HG02884 (cell line): Measurements from ENCODE around the gene SERPINB11.
"Not testable (repeated sequence)": the region's sequence is repeated elsewhere in the genome, so short reads cannot be mapped to it uniquely, and the experiment has no call there.

ENCODE experiments used
- ATAC-seq: cut with Tn5 transposase; IDR thresholded peaks from one replicate; pipeline ENCODE4 v1.9.1; 2021; ENCODE audit warnings: mild to moderate bottlenecking, moderate library complexity; ENCODE audit not compliant: unreplicated experiment

Gene SERPINB11

GRCh38 chr18:63725682-63726480 is 23.1 kb downstream of the SERPINB11 start:
- ATAC-seq = no peak

GRCh38 chr18:63730773-63731172 is 28.0 kb downstream of the SERPINB11 start:
- no peak for ATAC-seq

- no peak for ATAC-seq
These were observed 28.5 kb downstream of the SERPINB11 start for GRCh38 chr18:63731215-63731614.

GRCh38 chr18:63736876-63737275 is 34.1 kb downstream of the SERPINB11 start:
- no peak for ATAC-seq

- no peak for ATAC-seq
These were observed 39.0 kb downstream of the SERPINB11 start for GRCh38 chr18:63741769-63742168.

GRCh38 chr18:63747006-63747405 is 44.2 kb downstream of the SERPINB11 start:
- ATAC-seq = no peak

GRCh38 chr18:63749489-63749888 is 46.7 kb downstream of the SERPINB11 start:
- no peak for ATAC-seq

GRCh38 chr18:63752636-63753035 is 49.9 kb downstream of the SERPINB11 start:
- no peak for ATAC-seq

GRCh38 chr18:63753676-63754075 is 50.9 kb downstream of the SERPINB11 start:
- no peak for ATAC-seq

- ATAC-seq = no peak
These were observed 54.8 kb downstream of the SERPINB11 start for GRCh38 chr18:63757541-63757940.

GRCh38 chr18:63758615-63759240 is 56.0 kb downstream of the SERPINB11 start:
- ATAC-seq = no peak

GRCh38 chr18:63759786-63760185 is 57.0 kb downstream of the SERPINB11 start:
- ATAC-seq = not testable (repeated sequence)

GRCh38 chr18:63762518-63762917 is 59.8 kb downstream of the SERPINB11 start:
- ATAC-seq = no peak

GRCh38 chr18:63763831-63764600 is 61.3 kb downstream of the SERPINB11 start:
- no peak for ATAC-seq

- ATAC-seq = no peak
These were observed 63.1 kb downstream of the SERPINB11 start for GRCh38 chr18:63765837-63766236.
